Colonic mucosa (tissue), 4 donors: Measurements from ENCODE around the gene LRRC40. TPM values are rescaled to one million over a fixed set of nuclear protein-coding genes. Genes with fewer than 3 reads are reported as not detected.

ENCODE experiments used
- DNase-seq: peaks from one replicate; pipeline ENCODE4 v3.0.0-alpha.2; 2020
- H3K27ac ChIP-seq: fragments of 200-600 bp; one replicate; pipeline ENCODE4 v1.8.0; 2021
- H3K27me3 ChIP-seq: fragments of 200-600 bp; one replicate; pipeline ENCODE4 v1.8.0; 2021
- H3K36me3 ChIP-seq: fragments of 200-600 bp; one replicate; pipeline ENCODE4 v1.8.0; 2021
- H3K4me1 ChIP-seq: fragments of 200-600 bp; one replicate; pipeline ENCODE4 v1.8.0; 2021; ENCODE audit warnings: mild to moderate bottlenecking
- H3K4me3 ChIP-seq: fragments of 200-600 bp; one replicate; pipeline ENCODE4 v1.8.0; 2021
- H3K9ac ChIP-seq, 2 donors: one replicate each; pipeline ENCODE4 v1.7.0; 2013; ENCODE audit warnings: control low read depth in 2 of 2, low read depth in 2 of 2, low read length in 2 of 2
- H3K9me3 ChIP-seq: fragments of 200-600 bp; one replicate; pipeline ENCODE4 v1.8.0; 2021
- intact Hi-C: fragments of 100-400 bp; cut with DNase I; formaldehyde crosslinking; loops from one replicate; pipeline ENCODE4 v1.14.1; 2022
- total RNA-seq, 2 donors: library from RNA; stranded (reverse); fragmentation: NEBNext Ultra II Directional in 1 of 2; extraction: Animal tissue kit (Norgen Biotek cat#: 25700) in 1 of 2; gene quantifications; one replicate each; pipeline ENCODE4 v1.2.1, GENCODE V29; 2021
- TF ChIP-seq, protein P1 (sequence below): fragments of 200-600 bp; IDR thresholded peaks from one replicate; pipeline ENCODE4 v1.8.0; 2022; ENCODE audit warnings: antibody characterized with exemption, mild to moderate bottlenecking
- donor health status: healthy.
- donor health status: DM: no; HTN: no; CAD: no.
- donor health status: DM: no; HTN: no; CAD: no.

LRRC40 gene
- total RNA-seq, 2 donors from 2014 or later = 10.2 to 10.7 TPM

DNA sequence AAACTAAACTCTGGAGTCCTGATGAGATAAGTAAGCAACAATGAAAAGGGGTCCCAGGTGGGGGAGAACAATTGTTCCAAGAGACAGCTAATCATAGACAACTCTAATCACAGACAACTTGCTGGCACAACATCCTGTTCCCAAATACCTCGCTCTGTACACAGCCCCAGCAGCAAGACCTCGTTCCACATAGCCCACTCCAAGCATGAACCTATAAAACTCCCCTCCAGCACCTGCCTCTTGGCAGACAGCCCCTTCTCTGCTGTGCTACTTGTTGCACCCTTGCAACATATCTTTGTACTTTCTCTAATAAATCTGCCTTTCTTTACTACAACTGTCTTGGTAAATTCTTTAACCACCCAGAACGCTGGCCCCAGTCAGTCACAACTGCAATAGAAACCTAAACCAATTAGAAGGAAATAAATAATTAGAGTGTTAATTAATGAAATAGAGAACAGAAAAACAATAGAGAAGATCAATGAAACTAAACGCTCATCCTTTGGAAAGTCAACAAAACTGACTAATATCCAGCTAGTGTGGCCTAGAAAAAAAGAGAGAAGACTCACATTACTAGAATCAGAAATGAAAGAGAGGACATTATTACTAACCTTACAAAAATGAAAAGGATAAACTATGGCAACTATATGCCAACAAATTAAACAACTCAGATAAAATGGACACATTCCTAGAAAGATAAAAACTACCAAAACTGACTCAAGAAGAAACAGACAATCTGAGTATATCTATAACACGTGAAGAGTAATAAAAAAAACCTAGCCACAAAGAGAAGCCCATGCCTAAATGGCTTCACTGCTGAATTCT is 36.1 kb downstream of the LRRC40 start:
- Histone ChIP-seq H3K9ac (no peak overlapping the region), H3K4me3 (no peak overlapping the region), H3K27me3 (no peaks in the 10 kb centered on the region), H3K27ac (no peak overlapping the region), H3K4me1 (no peaks in the 10 kb centered on the region), H3K36me3 (no peaks in the 10 kb centered on the region), H3K9me3 (no peaks in the 10 kb centered on the region)
- TF ChIP-seq, protein P1, sequence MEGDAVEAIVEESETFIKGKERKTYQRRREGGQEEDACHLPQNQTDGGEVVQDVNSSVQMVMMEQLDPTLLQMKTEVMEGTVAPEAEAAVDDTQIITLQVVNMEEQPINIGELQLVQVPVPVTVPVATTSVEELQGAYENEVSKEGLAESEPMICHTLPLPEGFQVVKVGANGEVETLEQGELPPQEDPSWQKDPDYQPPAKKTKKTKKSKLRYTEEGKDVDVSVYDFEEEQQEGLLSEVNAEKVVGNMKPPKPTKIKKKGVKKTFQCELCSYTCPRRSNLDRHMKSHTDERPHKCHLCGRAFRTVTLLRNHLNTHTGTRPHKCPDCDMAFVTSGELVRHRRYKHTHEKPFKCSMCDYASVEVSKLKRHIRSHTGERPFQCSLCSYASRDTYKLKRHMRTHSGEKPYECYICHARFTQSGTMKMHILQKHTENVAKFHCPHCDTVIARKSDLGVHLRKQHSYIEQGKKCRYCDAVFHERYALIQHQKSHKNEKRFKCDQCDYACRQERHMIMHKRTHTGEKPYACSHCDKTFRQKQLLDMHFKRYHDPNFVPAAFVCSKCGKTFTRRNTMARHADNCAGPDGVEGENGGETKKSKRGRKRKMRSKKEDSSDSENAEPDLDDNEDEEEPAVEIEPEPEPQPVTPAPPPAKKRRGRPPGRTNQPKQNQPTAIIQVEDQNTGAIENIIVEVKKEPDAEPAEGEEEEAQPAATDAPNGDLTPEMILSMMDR = no peak
- intact Hi-C loops = no loop called here
- DNase-seq = no peak

DNA sequence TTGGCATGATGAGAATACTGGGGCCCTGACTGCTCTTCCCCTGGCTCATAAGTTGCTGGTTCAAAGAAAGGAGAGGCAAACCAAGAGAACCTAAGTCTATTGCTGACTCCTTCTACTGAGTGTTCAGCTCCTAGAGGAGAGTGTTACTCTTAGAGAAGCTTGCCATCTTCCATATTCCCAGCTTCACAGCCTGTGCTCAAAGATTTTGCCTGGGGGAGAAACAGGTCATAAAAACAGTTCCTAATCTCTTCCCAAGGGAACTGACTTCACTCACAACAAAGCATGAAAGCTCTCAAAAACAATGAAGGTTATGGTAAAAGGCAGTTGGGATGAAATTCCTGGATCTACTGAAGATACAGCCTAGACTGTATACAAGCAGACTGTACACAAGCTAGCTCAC is 37.1 kb downstream of the LRRC40 start:
- TF ChIP-seq, protein P1 = no peak
- intact Hi-C loops = no loop called here

DNA sequence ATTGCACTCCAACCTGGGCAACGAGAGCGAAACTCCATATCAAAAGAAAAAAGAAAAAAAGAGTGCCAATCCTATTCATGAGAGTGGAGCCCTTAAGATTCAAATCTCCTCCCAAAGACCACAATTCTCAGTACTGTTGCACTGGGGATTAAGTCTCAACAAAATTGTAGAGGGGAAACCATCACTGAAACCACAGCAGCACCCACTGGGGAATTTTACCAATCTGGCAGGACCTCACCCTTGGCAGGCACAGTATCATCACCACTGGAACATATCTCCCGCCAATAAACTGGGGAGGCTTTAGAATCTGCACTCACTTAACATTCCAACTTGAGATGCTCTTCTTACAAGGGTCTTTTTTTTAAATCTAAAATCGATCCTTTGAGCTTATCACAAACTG is 41.0 kb downstream of the LRRC40 start:
- Histone ChIP-seq H3K9me3 (no peaks in the 10 kb centered on the region), H3K9ac (no peak overlapping the region), H3K27ac (no peak overlapping the region), H3K4me1 (no peaks in the 10 kb centered on the region), H3K36me3 (no peaks in the 10 kb centered on the region), H3K4me3 (no peak overlapping the region), H3K27me3 (no peaks in the 10 kb centered on the region)
- TF ChIP-seq, protein P1 = no peak
- intact Hi-C loops = no loop called here
- no peak for DNase-seq

More for the DNA sequence above, 37.1 kb downstream of the LRRC40 start:
- H3K27ac ChIP-seq = no peak overlapping the region
- no peak for DNase-seq
- H3K27me3 ChIP-seq = no peaks in the 10 kb centered on the region
- H3K4me3 ChIP-seq = no peak overlapping the region
- H3K4me1 ChIP-seq = no peaks in the 10 kb centered on the region
- H3K9me3 ChIP-seq = no peaks in the 10 kb centered on the region
- H3K9ac ChIP-seq = no peak overlapping the region
- H3K36me3 ChIP-seq = no peaks in the 10 kb centered on the region

DNA sequence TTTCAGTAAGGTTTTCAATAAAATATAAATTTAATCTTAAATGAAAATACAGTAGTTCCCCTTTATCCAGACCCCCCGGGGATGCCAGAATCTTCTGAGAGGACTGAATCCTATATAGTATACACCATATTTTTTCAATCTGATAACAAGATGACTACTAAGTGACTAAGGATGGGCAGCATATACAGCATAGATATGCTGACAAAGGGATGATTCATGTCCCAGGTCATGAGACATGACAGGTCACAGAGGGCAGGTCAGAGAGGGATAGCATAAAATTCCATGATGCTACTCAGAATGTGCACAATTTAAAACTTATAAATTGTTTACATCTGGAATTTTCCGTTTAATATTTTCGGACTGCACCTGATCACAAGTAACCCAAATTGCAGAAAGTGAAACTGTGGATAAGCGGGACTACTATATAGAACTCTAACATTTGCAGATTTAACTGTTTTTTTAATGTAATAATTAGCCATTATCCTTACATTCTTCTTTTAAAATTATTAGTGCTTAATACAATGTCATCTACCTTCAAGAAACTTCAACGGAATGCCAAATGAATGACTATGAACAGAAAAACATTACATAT is 48.8 kb downstream of the LRRC40 start:
- Histone ChIP-seq H3K27ac (no peak overlapping the region), H3K9ac (no peak overlapping the region), H3K27me3 (no peaks in the 10 kb centered on the region), H3K4me1 (no peaks in the 10 kb centered on the region), H3K9me3 (no peaks in the 10 kb centered on the region), H3K4me3 (no peak overlapping the region), H3K36me3 (no peaks in the 10 kb centered on the region)
- TF ChIP-seq, protein P1 = no peak
- intact Hi-C loops = no loop called here
- no peak for DNase-seq

DNA sequence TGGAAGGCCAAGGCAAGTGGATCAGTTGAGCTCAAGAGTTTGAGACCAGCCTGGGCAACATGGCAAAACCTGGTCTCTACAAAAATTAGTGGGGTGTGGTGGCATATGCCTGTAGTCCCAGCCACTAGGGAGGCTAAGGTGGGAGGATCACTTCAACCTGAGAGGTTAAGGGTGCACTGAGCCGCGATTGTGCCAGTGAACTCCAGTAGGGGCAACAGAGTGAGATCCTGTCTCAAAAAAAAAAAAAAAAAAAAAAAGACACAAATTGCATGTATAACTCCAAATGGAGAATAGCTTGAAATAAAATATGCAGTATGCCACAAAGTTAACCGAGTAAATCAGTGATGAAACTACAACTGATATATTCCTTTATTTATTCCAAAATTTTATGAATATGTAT is 51.6 kb downstream of the LRRC40 start:
- H3K27me3 ChIP-seq = no peaks in the 10 kb centered on the region
- intact Hi-C loops = no loop called here
- no peaks in the 10 kb centered on the region for H3K36me3 ChIP-seq
- no peak for DNase-seq
- H3K9me3 ChIP-seq = no peaks in the 10 kb centered on the region
- no peak overlapping the region for H3K9ac ChIP-seq
- TF ChIP-seq, protein P1 = no peak
- H3K27ac ChIP-seq = no peak overlapping the region
- H3K4me3 ChIP-seq = no peak overlapping the region
- no peaks in the 10 kb centered on the region for H3K4me1 ChIP-seq
